NCI-H1417 treated with DMSO at 0.1 percent for 48 hours (cell line): ENCODE data around the gene ARID3A.

Experiments
- DNase-seq: peaks from one replicate; lab custom pipeline; 2025; lab: John Stamatoyannopoulos, UW

ARID3A gene

DNA sequence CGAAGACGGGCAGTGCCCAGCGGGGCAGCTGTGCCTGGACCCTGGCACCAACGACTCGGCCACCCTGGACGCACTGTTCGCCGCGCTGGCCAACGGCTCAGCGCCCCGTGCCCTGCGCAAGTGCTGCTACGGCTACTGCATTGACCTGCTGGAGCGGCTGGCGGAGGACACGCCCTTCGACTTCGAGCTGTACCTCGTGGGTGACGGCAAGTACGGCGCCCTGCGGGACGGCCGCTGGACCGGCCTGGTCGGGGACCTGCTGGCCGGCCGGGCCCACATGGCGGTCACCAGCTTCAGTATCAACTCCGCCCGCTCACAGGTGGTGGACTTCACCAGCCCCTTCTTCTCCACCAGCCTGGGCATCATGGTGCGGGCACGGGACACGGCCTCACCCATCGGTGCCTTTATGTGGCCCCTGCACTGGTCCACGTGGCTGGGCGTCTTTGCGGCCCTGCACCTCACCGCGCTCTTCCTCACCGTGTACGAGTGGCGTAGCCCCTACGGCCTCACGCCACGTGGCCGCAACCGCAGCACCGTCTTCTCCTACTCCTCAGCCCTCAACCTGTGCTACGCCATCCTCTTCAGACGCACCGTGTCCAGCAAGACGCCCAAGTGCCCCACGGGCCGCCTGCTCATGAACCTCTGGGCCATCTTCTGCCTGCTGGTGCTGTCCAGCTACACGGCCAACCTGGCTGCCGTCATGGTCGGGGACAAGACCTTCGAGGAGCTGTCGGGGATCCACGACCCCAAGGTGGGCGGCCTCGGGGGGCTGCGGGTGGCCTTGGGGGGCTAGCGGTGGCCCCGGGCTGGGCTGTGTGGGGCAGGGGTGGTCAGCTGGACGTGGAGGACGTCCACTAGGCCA is 79.2 kb downstream of the ARID3A start:
- no peak for DNase-seq

- no peak for DNase-seq
These were observed 81.0 kb downstream of the ARID3A start for GRCh38 chr19:1006711-1007398.

DNA sequence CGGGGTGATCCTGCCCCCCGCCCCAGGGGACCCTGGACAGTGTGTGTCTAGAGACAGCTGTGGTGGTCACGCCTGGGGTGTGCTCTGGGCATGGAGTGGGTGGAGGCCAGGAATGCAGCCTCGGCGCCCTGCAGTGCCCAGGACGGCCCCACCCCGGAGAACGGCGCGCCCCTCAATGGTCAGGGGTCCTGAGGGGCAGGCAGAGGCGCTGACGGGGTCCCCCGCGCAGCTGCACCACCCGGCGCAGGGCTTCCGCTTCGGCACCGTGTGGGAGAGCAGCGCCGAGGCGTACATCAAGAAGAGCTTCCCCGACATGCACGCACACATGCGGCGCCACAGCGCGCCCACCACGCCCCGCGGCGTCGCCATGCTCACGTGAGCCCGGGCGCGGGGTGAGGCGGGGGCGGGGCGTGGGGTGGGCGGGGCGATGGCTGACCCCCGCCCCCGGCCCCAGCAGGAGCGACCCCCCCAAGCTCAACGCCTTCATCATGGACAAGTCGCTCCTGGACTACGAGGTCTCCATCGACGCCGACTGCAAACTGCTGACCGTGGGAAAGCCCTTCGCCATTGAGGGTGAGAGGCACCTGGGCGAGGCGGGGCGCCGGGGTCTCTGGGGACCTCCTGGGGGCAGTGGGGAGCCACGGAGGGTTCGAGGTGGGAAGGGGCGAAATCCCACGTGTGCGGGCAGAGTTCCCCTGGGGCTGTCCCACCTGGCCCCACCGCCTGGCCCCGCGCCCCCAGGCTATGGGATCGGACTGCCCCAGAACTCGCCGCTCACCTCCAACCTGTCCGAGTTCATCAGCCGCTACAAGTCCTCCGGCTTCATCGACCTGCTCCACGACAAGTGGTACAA is 81.8 kb downstream of the ARID3A start:
- no peak for DNase-seq

GRCh38 chr19:1008268-1009040 is 82.6 kb downstream of the ARID3A start:
- no peak for DNase-seq

DNA sequence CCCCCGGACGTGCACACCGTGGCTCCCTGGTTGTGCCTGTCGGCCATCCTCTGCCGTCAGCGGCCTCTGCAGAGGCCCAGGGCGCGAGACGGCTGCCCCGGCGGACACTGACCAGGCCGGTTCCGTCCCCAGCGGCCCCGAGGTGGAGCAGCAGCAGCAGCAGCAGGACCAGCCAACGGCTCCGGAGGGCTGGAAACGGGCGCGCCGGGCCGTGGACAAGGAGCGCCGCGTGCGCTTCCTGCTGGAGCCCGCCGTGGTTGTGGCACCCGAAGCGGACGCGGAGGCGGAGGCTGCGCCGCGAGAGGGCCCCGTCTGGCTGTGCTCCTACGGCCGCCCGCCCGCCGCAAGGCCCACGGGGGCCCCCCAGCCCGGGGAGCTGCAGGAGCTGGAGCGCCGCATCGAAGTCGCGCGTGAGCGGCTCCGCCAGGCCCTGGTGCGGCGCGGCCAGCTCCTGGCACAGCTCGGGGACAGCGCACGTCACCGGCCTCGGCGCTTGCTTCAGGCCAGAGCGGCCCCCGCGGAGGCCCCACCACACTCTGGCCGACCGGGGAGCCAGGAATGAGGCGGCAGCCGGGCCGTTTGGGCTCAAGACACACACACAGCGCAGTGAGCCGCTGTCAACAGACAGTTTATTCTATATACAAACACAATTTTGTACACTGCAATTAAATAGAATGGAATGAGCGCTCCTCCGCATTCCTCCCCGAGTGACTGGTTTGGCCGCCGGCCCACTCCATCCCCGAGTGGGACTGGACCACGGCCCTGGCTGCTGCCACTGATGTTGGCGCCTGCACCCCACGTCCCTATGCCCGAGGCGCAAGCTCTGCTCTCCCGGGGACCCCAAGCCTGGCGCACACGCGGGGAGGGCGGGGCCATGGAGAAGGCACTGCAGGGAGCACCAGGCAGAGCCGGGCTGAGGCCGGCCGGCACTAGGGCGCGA is 83.5 kb downstream of the ARID3A start:
- DNase-seq: no peak

- DNase-seq: no peak
These were observed 84.2 kb downstream of the ARID3A start for GRCh38 chr19:1009981-1010538.

GRCh38 chr19:1010586-1011510 is 85.0 kb downstream of the ARID3A start:
- DNase-seq: no peak

DNA sequence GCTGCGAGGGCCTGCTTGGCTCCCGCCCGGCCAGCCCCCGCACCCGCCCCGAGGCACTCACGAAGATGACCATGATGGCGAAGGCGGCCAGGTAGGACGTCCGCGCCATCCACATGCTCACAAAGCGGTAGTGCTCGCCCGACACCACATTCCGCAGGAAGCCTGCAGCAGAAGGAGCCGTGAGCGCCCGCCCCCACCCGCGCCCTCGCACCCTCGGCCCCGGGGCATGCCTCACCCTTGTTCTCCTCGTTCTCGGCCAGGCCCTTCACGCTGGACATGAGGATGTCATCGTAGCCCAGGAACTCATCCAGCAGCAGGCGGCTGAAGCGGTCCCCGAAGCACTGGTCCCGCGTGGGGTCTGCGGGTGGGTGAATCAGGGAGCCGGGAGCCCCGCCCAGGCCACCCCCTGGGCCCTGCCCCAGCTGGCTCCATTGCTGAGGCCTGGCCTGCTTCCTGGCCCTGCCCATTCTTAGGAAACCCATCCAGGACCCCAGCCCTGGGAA is 86.0 kb downstream of the ARID3A start:
- no peak for DNase-seq

DNA sequence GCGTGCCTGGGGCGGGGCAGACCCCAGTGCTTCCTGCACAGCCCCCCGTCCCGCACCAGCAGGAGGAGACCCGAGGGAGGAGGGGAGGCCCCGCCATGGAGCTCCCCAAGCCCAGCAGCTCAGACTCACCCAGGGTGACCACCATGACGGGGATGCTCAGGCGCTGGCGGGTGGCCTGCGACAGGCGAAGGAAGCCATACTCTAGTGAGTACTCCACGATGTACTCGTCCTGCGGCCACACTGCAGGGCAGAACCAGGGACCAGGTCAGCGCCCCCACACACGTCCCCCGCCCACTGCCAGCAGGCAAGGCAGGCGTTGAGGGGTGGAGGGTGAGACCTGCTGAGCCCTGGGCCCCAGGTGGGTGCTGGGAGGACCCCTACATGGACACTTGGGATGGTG is 86.5 kb downstream of the ARID3A start:
- DNase-seq: no peak

GRCh38 chr19:1013218-1013617 is 87.4 kb downstream of the ARID3A start:
- no peak for DNase-seq

GRCh38 chr19:1014161-1015060 is 88.6 kb downstream of the ARID3A start:
- DNase-seq: no peak

DNA sequence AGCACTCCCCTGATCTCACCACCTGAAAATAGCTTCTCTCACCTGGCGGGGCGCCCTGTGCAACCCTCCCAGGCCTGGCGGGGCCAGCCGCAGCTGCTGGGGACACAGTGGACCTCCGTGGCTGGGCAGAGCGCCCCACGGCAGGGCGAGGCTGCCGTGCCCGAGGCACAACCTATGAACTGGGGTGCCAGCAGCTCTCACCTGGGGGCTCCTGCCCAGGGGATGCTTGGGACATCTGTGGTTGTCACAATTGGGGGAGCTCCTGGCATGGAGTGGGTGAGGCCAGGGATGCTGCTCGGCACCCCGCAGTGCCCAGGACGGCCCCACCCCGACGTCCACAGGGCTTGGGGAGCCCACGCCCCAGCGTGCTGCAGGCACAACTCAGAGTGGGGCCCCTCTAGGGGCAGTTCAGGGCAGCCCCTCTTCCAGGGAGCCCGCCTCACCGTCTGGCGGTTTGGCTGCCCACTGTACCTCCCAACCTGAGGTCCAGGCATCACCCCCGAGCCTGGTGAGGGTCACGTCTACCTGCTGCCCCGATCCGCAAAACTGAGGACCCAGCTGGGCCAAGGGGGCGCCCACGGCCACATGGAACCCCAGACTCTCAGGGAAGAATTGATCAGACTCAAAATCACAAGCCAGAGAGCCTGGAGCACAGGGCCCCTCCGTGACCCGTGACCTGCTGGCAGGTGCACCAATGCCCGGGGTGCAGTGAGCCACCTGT is 89.4 kb downstream of the ARID3A start:
- DNase-seq: no peak

- DNase-seq: no peak
These were observed 90.2 kb downstream of the ARID3A start for GRCh38 chr19:1015782-1016646.

DNA sequence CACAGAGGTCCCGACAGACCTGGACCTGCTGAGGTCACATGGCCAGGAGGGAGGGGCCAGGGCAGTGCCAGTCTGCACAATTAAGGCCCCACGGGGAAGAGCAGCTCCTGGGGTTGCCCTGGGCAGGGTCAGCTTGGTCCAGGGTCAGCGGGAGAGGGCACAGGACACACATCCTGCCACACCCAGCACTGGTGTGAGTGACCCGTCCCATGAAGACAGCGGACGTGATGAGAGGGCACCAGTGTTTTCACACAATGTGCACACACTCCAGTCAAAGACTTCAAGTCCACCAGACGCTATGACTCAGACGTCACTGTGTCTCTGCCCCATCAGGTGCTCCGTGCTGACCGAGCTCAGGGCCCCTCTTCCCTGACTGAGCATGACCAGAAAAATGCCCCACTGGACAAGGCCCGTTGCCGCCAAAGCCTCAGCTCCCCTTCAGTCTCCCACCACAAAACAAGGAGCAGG is 90.8 kb downstream of the ARID3A start:
- DNase-seq: no peak

DNA sequence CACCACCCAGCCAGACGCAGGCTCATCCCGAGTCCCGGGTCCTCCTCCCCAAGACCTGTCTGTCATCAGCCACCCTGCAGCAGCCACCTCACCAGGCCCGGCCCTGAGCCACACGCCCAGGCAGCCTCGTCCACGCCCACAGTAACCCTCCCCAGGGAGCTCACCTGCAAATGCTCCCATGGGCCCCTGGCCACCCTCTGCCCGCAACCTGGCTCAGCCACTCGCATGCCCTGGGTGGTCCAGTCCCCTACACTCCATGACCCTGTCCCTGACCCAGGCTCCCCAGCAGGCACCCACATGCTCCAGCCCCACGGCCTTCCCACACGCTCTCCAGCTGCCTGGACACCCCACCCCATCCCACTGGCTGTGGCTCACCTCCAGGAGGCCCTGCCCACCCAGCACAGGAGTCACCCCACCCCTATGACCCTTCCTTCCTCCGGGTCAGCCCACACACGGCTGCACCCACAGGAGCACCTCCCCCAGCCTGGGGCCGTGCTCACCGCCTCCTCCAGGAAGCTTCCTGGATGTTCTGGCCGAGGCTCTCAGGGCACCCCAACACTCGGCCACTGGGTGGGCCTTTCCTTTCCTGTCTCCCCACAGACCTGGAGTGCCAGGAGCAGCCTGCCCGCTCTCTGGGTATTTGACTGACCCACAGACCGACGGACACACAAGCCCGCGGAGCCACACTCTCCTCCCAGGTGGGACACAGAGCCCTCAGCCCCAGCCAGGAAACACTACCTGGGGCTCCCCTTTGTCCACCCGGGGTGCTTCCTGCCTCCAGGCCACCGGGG is 91.5 kb downstream of the ARID3A start:
- no peak for DNase-seq
